ENCODE measurements around the gene FSD2.

DNA sequence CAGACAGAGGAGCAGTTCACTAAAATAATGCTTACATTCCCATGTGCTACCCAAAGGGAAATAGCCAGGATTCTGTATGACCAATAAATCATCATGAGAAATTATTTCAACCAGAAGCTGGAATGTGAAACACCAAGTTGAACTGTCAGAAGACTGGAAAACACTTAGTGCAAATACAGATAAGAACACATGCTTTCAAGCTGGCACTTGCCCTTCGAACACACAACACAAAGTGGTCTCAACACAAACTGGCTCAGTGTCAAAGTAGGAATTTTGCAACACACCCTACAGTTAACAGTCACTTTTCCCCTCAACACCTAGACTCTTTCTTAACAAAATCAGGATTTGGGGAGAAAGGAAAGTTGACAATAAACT is 1.3 kb downstream of the FSD2 start:
- TF ChIP-seq, protein P1, sequence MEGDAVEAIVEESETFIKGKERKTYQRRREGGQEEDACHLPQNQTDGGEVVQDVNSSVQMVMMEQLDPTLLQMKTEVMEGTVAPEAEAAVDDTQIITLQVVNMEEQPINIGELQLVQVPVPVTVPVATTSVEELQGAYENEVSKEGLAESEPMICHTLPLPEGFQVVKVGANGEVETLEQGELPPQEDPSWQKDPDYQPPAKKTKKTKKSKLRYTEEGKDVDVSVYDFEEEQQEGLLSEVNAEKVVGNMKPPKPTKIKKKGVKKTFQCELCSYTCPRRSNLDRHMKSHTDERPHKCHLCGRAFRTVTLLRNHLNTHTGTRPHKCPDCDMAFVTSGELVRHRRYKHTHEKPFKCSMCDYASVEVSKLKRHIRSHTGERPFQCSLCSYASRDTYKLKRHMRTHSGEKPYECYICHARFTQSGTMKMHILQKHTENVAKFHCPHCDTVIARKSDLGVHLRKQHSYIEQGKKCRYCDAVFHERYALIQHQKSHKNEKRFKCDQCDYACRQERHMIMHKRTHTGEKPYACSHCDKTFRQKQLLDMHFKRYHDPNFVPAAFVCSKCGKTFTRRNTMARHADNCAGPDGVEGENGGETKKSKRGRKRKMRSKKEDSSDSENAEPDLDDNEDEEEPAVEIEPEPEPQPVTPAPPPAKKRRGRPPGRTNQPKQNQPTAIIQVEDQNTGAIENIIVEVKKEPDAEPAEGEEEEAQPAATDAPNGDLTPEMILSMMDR (conservative IDR thresholded peaks at IDR 0.05; ENCODE audit: low read depth, low read length), result no peak
- TF ChIP-seq EZH2 (IDR thresholded peaks at IDR 0.05; ENCODE audit: borderline replicate concordance, low read depth, low read length, poor library complexity, severe bottlenecking), result no peak
